Measurements from ENCODE around the gene MOB3B.

MOB3B gene

DNA sequence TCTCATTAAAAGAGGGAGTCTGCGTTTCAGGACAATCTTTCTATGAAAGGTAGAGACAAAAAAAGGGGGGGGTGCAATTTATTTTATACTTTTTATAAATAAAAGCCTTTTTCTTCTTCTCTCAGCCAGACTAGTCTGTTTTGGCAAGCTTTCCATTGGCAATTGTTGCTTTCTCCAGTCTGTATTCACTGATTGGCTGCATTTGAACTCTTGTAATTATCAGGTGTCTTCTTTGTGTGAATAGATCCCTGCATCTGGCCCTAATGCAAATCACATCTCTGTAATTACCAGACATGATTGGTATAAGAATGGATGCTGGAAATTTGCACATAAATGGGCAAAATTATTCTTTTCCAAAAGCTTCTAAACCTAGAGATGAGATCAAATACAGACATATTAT is 225.1 kb downstream of the MOB3B start:
- no peak for DNase-seq (ENCODE audit: low spot score)
- TF ChIP-seq, protein P1, sequence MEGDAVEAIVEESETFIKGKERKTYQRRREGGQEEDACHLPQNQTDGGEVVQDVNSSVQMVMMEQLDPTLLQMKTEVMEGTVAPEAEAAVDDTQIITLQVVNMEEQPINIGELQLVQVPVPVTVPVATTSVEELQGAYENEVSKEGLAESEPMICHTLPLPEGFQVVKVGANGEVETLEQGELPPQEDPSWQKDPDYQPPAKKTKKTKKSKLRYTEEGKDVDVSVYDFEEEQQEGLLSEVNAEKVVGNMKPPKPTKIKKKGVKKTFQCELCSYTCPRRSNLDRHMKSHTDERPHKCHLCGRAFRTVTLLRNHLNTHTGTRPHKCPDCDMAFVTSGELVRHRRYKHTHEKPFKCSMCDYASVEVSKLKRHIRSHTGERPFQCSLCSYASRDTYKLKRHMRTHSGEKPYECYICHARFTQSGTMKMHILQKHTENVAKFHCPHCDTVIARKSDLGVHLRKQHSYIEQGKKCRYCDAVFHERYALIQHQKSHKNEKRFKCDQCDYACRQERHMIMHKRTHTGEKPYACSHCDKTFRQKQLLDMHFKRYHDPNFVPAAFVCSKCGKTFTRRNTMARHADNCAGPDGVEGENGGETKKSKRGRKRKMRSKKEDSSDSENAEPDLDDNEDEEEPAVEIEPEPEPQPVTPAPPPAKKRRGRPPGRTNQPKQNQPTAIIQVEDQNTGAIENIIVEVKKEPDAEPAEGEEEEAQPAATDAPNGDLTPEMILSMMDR (IDR thresholded peaks at IDR 0.05; ENCODE audit: extremely low read depth, missing control alignments), result no peak

DNA sequence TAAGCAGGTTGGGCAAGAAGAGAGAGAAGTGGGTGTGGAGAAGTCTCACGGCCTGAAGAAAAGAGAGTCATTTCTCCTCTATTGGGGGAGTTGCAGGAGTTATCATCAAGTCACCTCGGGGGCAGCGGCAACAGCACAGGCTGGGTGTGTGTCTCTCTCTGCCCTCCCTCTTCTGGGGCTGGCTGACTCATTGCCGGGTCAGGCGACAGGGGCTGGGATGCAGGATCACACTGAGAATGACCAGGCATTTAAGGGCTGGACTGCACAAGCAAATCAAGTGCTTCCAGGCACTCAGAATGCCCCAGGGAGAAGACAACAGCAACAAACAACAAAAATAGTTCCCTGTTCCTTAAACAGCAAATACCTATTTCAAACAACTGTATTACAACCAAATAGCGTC is 226.4 kb downstream of the MOB3B start:
- no peak for DNase-seq (ENCODE audit: low spot score)

DNA sequence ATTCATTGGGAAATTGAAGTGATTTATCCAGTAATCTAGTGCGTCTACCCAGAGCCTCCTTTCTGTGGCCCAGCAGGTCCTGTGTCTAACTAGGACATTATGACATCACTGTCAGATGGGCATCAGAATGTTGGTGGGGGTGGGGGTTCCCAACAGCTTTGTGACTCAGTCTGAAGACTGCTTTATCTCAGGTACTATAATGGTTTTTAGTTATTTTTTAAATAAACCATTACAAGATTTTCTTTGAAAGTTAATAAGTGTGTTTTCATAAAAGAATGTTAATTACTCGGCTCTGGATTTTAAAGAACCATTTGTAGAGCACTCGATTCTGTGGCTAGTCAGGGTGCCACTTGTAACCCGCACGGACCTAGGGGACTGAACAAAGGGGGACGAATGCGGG is 232.6 kb downstream of the MOB3B start, which contains the start of gene EQTN:
EQTN (minus strand) TSS at position 101 of the 400 bp plus-strand sequence; CDS start at position 6, 95 bp downstream.
- TF ChIP-seq, protein P1 (IDR thresholded peaks at IDR 0.05; ENCODE audit: extremely low read depth, missing control alignments), result no peak
- DNase-seq (ENCODE audit: low spot score), result no peak

More for the DNA sequence above, 226.4 kb downstream of the MOB3B start:
- TF ChIP-seq, protein P1 (IDR thresholded peaks at IDR 0.05; ENCODE audit: extremely low read depth, missing control alignments), result no peak

DNA sequence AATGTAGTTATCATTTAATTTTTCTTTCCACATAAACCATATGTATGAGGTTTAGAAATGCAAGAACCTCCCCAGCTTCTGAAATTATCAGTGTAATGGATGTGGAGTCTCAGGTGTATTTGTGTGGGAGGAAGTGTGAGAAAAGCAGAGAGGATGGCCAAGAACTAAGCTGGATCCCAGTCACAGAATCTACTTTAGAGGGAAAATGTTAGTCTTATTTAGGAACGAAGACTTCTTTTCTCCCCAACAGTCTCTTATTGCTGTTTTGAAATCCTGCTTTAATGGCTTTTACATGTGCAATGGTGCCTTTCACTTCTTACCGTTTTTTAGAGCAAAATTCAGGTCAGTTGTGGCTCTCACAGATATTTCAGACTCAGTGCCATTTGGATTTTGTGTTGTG is 235.6 kb downstream of the MOB3B start:
- TF ChIP-seq, protein P1 (IDR thresholded peaks at IDR 0.05; ENCODE audit: extremely low read depth, missing control alignments), result no peak
- DNase-seq (ENCODE audit: low spot score), result no peak

DNA sequence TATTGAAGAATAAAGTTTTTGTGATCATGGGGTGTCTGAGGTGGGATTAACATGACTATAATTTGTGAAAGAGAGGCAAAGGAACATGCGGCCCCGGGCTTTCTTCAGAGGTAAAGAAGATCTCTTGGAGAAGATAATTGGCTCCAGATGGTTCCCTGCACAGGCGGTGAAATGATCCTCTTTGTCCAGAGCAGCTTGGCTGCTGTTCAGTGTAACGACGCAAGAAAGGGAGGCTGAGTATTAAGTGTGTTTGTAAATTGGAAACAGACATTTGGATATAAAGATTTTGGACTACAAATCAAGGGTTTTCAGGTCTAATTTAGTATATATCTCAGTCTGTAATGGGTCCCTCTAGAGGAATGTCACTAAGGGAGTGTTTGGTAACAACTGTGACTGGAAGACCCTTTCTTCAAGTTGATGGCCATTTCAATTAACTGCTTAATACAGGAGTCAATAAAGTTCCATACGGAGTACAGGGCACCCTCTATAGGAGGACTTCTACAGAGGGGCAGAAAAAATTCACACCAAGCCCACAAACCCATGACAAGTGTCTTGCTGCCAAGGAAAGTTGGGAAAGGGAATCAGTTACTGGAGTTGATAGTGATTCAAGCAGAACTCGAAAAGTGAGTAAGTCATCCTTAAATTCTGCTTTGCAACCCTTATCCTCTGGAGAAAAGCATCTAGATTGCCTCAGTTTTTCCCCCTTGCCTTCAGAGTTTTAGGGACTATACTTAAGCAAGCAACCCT is 236.8 kb downstream of the MOB3B start:
- TF ChIP-seq, protein P1 (IDR thresholded peaks at IDR 0.05; ENCODE audit: extremely low read depth, missing control alignments), result no peak
- no peak for DNase-seq (ENCODE audit: low spot score)

DNA sequence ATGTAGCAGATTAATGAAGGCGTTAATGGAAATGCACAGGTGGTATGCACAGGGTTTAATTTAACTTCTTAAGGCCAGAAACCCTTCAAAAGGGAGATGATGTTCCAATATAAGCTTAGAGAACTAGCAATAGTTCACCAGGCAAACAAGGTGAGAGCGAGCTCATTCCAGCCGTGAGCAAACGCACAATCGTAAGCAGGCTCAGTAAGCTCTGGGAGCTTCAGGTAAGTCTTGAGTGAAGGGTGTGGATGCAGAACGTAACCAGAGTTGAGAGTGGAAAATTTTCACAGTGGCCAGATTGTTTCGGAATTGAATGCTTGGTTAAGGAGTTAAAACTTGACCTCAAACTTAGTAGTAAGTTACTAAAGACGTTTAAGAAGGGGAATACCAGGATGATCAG is 238.3 kb downstream of the MOB3B start:
- TF ChIP-seq, protein P1 (IDR thresholded peaks at IDR 0.05; ENCODE audit: extremely low read depth, missing control alignments), result no peak
- DNase-seq (ENCODE audit: low spot score), result no peak

DNA sequence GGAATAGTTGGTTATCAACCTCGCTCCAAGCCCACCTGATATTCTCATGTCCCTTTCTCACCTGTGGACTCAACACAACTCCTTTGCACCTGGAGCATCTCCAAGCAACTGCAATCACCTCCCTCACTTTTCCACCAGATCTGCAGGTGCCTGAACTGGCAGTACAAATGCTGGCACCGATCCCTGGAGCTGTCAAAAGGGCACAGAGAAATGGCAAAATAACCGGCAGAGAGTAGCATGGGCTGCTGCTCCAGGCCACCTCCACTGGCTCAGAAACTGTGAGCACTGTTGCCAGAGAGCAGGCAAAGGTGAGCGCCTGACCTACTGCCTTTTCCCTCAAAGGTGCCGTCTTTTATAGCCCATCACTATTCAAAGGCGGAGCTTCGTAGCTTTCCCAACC is 247.3 kb downstream of the MOB3B start:
- no peak for DNase-seq (ENCODE audit: low spot score)

More for the DNA sequence above, 247.3 kb downstream of the MOB3B start:
- TF ChIP-seq, protein P1 (IDR thresholded peaks at IDR 0.05; ENCODE audit: extremely low read depth, missing control alignments), result no peak

All from GM20000 (cell line).